Measurements from ENCODE around the gene PTPRT. TPM values are rescaled to one million over a fixed set of nuclear protein-coding genes. Genes with fewer than 3 reads are reported as not detected.

PTPRT gene
- total RNA-seq, 1 donor from 2014 or later = 0.10 TPM

- no peak for ATAC-seq
- no peak for DNase-seq
- intact Hi-C loops (cut with micrococcal nuclease) = no loop called here
These were observed 484.2 kb downstream of the PTPRT start for GRCh38 chr20:42705550-42705949.

GRCh38 chr20:42703744-42704143 is 486.0 kb downstream of the PTPRT start:
- DNase-seq (no peak), ATAC-seq (no peak)
- intact Hi-C loops (cut with micrococcal nuclease) = no loop called here

GRCh38 chr20:42701948-42702347 is 487.8 kb downstream of the PTPRT start:
- intact Hi-C loops (cut with micrococcal nuclease) = no loop called here
- ATAC-seq = no peak
- DNase-seq = no peak

GRCh38 chr20:42700372-42700771 is 489.3 kb downstream of the PTPRT start:
- intact Hi-C loops (cut with micrococcal nuclease) = no loop called here
- no peak for ATAC-seq
- DNase-seq = no peak

- ATAC-seq = no peak
- intact Hi-C loops (cut with micrococcal nuclease) = no loop called here
- DNase-seq = no peak
These were observed 491.7 kb downstream of the PTPRT start for GRCh38 chr20:42697962-42698361.

GRCh38 chr20:42690842-42691437 is 498.8 kb downstream of the PTPRT start:
- no peak for DNase-seq
- intact Hi-C loops (cut with micrococcal nuclease) = no loop called here
- ATAC-seq = no peak

- intact Hi-C loops (cut with micrococcal nuclease) = no loop called here
- DNase-seq (no peak), ATAC-seq (no peak)
These were observed 501.1 kb downstream of the PTPRT start for GRCh38 chr20:42688576-42688975.

- ATAC-seq (no peak), DNase-seq (no peak)
- intact Hi-C loops (cut with micrococcal nuclease) = no loop called here
These were observed 503.6 kb downstream of the PTPRT start for GRCh38 chr20:42686057-42686456.

GRCh38 chr20:42678895-42679294 is 510.8 kb downstream of the PTPRT start:
- intact Hi-C loops (cut with micrococcal nuclease) = no loop called here
- no peak for DNase-seq
- ATAC-seq = no peak

GRCh38 chr20:42656130-42656529 is 533.6 kb downstream of the PTPRT start:
- ATAC-seq = no peak
- intact Hi-C loops (cut with micrococcal nuclease) = no loop called here
- no peak for DNase-seq

GRCh38 chr20:42652266-42652665 is 537.4 kb downstream of the PTPRT start:
- DNase-seq (no peak), ATAC-seq (no peak)
- intact Hi-C loops (cut with micrococcal nuclease) = no loop called here

- ATAC-seq = no peak
- DNase-seq = no peak
- intact Hi-C loops (cut with micrococcal nuclease) = no loop called here
These were observed 539.4 kb downstream of the PTPRT start for GRCh38 chr20:42650191-42650746.

GRCh38 chr20:42649748-42650147 is 540.0 kb downstream of the PTPRT start:
- intact Hi-C loops (cut with micrococcal nuclease) = no loop called here
- DNase-seq (no peak), ATAC-seq (no peak)

GRCh38 chr20:42646250-42646649 is 543.5 kb downstream of the PTPRT start:
- intact Hi-C loops (cut with micrococcal nuclease) = no loop called here
- no peak for ATAC-seq

GRCh38 chr20:42641886-42642285 is 547.8 kb downstream of the PTPRT start:
- DNase-seq (no peak), ATAC-seq (no peak)
- intact Hi-C loops (cut with micrococcal nuclease) = no loop called here

More at GRCh38 chr20:42646250-42646649, 543.5 kb downstream of the PTPRT start:
- no peak for DNase-seq

- ATAC-seq = no peak
- intact Hi-C loops (cut with micrococcal nuclease) = no loop called here
- DNase-seq = no peak
These were observed 550.6 kb downstream of the PTPRT start for GRCh38 chr20:42639140-42639539.

GRCh38 chr20:42635699-42636411 is 553.9 kb downstream of the PTPRT start:
- intact Hi-C loops (cut with micrococcal nuclease) = no loop called here
- ATAC-seq (no peak), DNase-seq (no peak)

- no peak for DNase-seq
- intact Hi-C loops (cut with micrococcal nuclease) = no loop called here
- no peak for ATAC-seq
These were observed 555.5 kb downstream of the PTPRT start for GRCh38 chr20:42634156-42634555.

- ATAC-seq (no peak), DNase-seq (no peak)
- intact Hi-C loops (cut with micrococcal nuclease) = no loop called here
These were observed 561.0 kb downstream of the PTPRT start for GRCh38 chr20:42628683-42629082.

GRCh38 chr20:42613076-42613475 is 576.6 kb downstream of the PTPRT start:
- intact Hi-C loops (cut with micrococcal nuclease) = no loop called here
- ATAC-seq (no peak), DNase-seq (no peak)

Data from left ventricle myocardium superior (tissue), 1 donor.